Transverse colon (tissue), 4 donors: ENCODE measurements around the gene PRPSAP1. TPM values are rescaled to one million over a fixed set of nuclear protein-coding genes. Genes with fewer than 3 reads are reported as not detected.

Source experiments
- DNase-seq: peaks from one replicate; pipeline ENCODE4 v3.0.0-alpha.2; 2019
- H3K27ac ChIP-seq, 4 donors: fragments of 200-600 bp; sonication (generic); 2 replicates each; pipeline ENCODE4 v1.5.1; 2016 to 2018; ENCODE audit warnings: inconsistent platforms in 4 of 4
- H3K27me3 ChIP-seq: fragments of 200-600 bp; sonication (generic); 2 replicates; pipeline ENCODE4 v1.5.1; 2017; ENCODE audit warnings: inconsistent platforms
- H3K36me3 ChIP-seq, 4 donors: fragments of 200-600 bp; sonication (generic); 2 replicates each; pipeline ENCODE4 v1.5.1; 2017 to 2019; ENCODE audit warnings: inconsistent platforms in 4 of 4
- H3K4me1 ChIP-seq, 4 donors: fragments of 200-600 bp; sonication (generic); 2 replicates each; pipeline ENCODE4 v1.5.1; 2017 to 2020; ENCODE audit warnings: inconsistent platforms in 4 of 4
- H3K4me3 ChIP-seq, 4 donors: fragments of 200-600 bp; sonication (generic); 1 replicate in 1 of 4; 2 replicates in 3 of 4; pipeline versions ENCODE4 v1.5.1 to v1.6.1; 2017 to 2019; ENCODE audit warnings: inconsistent platforms in 4 of 4
- H3K9me3 ChIP-seq, 2 donors: fragments of 200-600 bp; sonication (generic); 2 replicates each; pipeline ENCODE4 v1.5.1; 2017 to 2019; ENCODE audit warnings: inconsistent platforms in 2 of 2
- CTCF ChIP-seq, 5 experiments: fragments of 200-600 bp in 3 of 5; fragments of 450-650 bp in 2 of 5; sonication (generic) in 3 of 5; IDR thresholded peaks; 1 replicate in 2 of 5; 2 replicates in 3 of 5; pipeline ENCODE4 v1.5.1; 2016 to 2017; ENCODE audit warnings: antibody characterized with exemption in 5 of 5, inconsistent platforms in 3 of 5, mild to moderate bottlenecking in 2 of 5, moderate library complexity in 1 of 5
- EP300 ChIP-seq: sonication (generic); formaldehyde crosslinking; IDR thresholded peaks from one replicate; pipeline ENCODE4 v1.6.1; 2017; ENCODE audit warnings: antibody characterized with exemption, low read depth
- POLR2A ChIP-seq: fragments of 450-650 bp; IDR thresholded peaks from one replicate; pipeline ENCODE4 v1.6.1; 2016; ENCODE audit warnings: antibody characterized with exemption, mild to moderate bottlenecking, moderate library complexity
- POLR2AphosphoS5 ChIP-seq, 3 donors: sonication (generic); formaldehyde crosslinking; IDR thresholded peaks; one replicate each; pipeline ENCODE4 v1.6.1; 2016; ENCODE audit warnings: antibody characterized with exemption in 3 of 3
- WGBS, 2 donors: methylation state at CpG; one replicate each; pipeline ENCODE4 v1.1.5; 2018; ENCODE audit warnings: low coverage in 1 of 2; 5-methylcytosine and 5-hydroxymethylcytosine counted together
- in situ Hi-C, 4 donors: fragments of 200-750 bp; cut with MboI; loops; one replicate each; pipeline versions ENCODE4 v1.15.0 to v1.15.1; 2017; ENCODE audit warnings: low sequenced_read_pairs in 3 of 4, low pct_ligation_motif_present in 1 of 4, low pct_unique_long_range_greater_than_20kb in 1 of 4
- intact Hi-C: fragments of 100-400 bp; cut with DNase I; formaldehyde crosslinking; loops from one replicate; pipeline ENCODE4 v1.15.1; 2023; ENCODE audit warnings: low total_unique reads
- total RNA-seq, 4 donors: library from RNA; depleted of rRNA; stranded (reverse); fragments of >200 nt; gene quantifications; one replicate each; pipeline ENCODE4 v1.1.0, GENCODE V29; 2016

The PRPSAP1 gene
- total RNA-seq, 4 donors from 2014 or later = 50.1 to 147 (median 96.7) TPM

GRCh38 chr17:76296889-76297288 lies 56.8 kb downstream of the PRPSAP1 start:
- intact Hi-C loops = loop anchor here (10.0 kb wide), 1 partner anchor 682 kb away; no protein-coding TSS in a partner anchor
- H3K36me3 ChIP-seq = no peaks in the 10 kb centered on the region

GRCh38 chr17:76296186-76296585 lies 57.5 kb downstream of the PRPSAP1 start:
- Histone ChIP-seq H3K4me1 (peaks cover 0 to 16% (median 11%) of the 10 kb centered on the region in 4 donors), H3K9me3 (no peaks in the 10 kb centered on the region), H3K27ac (peak overlapping the region; percentile 8 to 67 (median 52)), H3K4me3 (no peak overlapping the region), H3K36me3 (no peaks in the 10 kb centered on the region), H3K27me3 (no peaks in the 10 kb centered on the region)
- in situ Hi-C loops (loop anchor here in 3 of 4 donors (25.0 kb wide), 2 partner anchors 109 to 284 kb away; partner anchors contain the start of gene CDK3 (in 2 of the 3)), intact Hi-C loops (loop anchor here (10.0 kb wide), 1 partner anchor 681 kb away; no protein-coding TSS in a partner anchor)
- no peak for TF ChIP-seq POLR2A
- TF ChIP-seq CTCF (IDR thresholded peaks at IDR 0.05) = peak in 1 of 5 experiments; percentile 5
- no peak for TF ChIP-seq EP300
- TF ChIP-seq POLR2AphosphoS5 (IDR thresholded peaks at IDR 0.05) = no peak
- WGBS, 2 donors = 33 to 52% methylated on average over 4 of the region's 4 CpGs
- DNase-seq = no peak

More at GRCh38 chr17:76296889-76297288, 56.8 kb downstream of the PRPSAP1 start:
- Histone ChIP-seq H3K27ac (peak overlapping the region; percentile 8 to 67 (median 52)), H3K9me3 (no peaks in the 10 kb centered on the region), H3K4me1 (peaks cover 0 to 16% (median 11%) of the 10 kb centered on the region in 4 donors), H3K4me3 (no peak overlapping the region), H3K27me3 (no peaks in the 10 kb centered on the region)
- in situ Hi-C loops = loop anchor here in 3 of 4 donors (25.0 kb wide), 2 partner anchors 110 to 285 kb away; partner anchors contain the start of gene CDK3 (in 2 of the 3)
- peak; percentile 39 for DNase-seq
- WGBS, 2 donors = 70% methylated on average over 5 of the region's 5 CpGs; no CpG with 5 or more reads in 1 of the 2 donors
- TF ChIP-seq POLR2A = no peak
- TF ChIP-seq CTCF (IDR thresholded peaks at IDR 0.05) = no peak
- TF ChIP-seq EP300 = no peak
- no peak for TF ChIP-seq POLR2AphosphoS5 (IDR thresholded peaks at IDR 0.05)

GRCh38 chr17:76293106-76293505 lies 60.6 kb downstream of the PRPSAP1 start:
- no peaks in the 10 kb centered on the region for H3K9me3 ChIP-seq
- peaks cover 0 to 16% (median 11%) of the 10 kb centered on the region in 4 donors for H3K4me1 ChIP-seq
- H3K36me3 ChIP-seq = no peaks in the 10 kb centered on the region
- 94% methylated on average over 7 of the region's 7 CpGs; no CpG with 5 or more reads in 1 of the 2 donors for WGBS, 2 donors
- intact Hi-C loops (loop anchor here (10.0 kb wide), 1 partner anchor 678 kb away; no protein-coding TSS in a partner anchor), in situ Hi-C loops (loop anchor here in 3 of 4 donors (5.0 to 25.0 kb wide), 3 partner anchors 106 to 281 kb away; partner anchors contain the start of gene CDK3 (in 2 of the 3))
- H3K4me3 ChIP-seq = no peak overlapping the region
- no peaks in the 10 kb centered on the region for H3K27me3 ChIP-seq
- no peak overlapping the region for H3K27ac ChIP-seq
- DNase-seq = no peak
- no peak for TF ChIP-seq POLR2A

GRCh38 chr17:76292567-76292966 lies 61.1 kb downstream of the PRPSAP1 start:
- no peak overlapping the region for H3K27ac ChIP-seq
- intact Hi-C loops = loop anchor here (10.0 kb wide), 1 partner anchor 678 kb away; no protein-coding TSS in a partner anchor
- H3K4me1 ChIP-seq = peaks cover 0 to 16% (median 11%) of the 10 kb centered on the region in 4 donors
- no peak for DNase-seq
- in situ Hi-C loops = loop anchor here in 3 of 4 donors (5.0 to 25.0 kb wide), 3 partner anchors 105 to 280 kb away; partner anchors contain the start of gene CDK3 (in 2 of the 3)
- H3K9me3 ChIP-seq = no peaks in the 10 kb centered on the region
- 91% methylated on average over 4 of the region's 4 CpGs; no CpG with 5 or more reads in 1 of the 2 donors for WGBS, 2 donors
- no peaks in the 10 kb centered on the region for H3K27me3 ChIP-seq
- no peak for TF ChIP-seq EP300
- no peak for TF ChIP-seq POLR2AphosphoS5 (IDR thresholded peaks at IDR 0.05)
- TF ChIP-seq POLR2A = no peak
- no peak for TF ChIP-seq CTCF (IDR thresholded peaks at IDR 0.05)
- no peak overlapping the region for H3K4me3 ChIP-seq
- H3K36me3 ChIP-seq = no peaks in the 10 kb centered on the region
